Superior temporal gyrus (tissue), 1 donor: ENCODE data around the gene RPS6KL1.

Source experiments
- DNase-seq: peaks from one replicate; pipeline ENCODE4 v3.0.0-alpha.2; 2016; ENCODE audit errors: extremely low spot score

The RPS6KL1 gene

DNA sequence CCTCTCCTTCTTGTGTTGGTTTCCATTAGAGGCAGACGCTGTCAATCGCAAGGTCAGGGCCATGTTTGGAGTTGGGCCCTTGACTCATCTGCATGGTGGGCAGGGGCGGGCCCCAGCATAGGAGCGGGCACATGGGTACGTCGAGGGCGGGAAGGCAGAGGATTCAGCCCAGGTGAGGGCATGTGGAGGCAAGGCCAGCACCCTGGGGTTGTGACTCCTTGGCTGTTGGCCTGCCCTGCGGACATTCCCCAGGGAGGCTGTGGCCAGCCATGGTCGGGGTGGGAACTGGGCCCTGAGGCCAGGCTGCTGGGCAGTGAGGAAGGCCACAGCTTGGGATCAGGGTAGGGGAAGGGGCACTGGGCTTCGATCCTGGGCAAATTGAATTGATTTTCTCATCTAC, 10.3 kb downstream of the RPS6KL1 start:
- DNase-seq, result no peak

DNA sequence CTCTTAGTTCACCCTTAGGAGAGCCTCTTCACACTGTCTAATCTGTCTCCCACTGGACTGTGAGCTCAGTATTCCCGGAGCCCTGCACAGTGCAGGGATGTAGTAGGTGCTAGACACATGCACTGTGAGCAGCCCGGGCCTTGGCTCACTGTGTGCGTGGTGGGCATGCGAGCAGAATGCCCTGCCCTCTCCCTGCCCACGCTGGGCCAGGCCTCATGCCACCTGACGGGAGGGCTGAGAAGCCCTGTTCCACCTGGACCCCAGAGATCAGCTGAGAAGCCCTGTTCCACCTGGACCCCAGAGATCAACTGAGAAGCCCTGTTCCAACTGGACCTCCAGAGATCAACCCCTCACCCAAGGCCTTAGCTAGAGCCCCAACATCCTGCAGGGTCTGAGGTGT, 10.9 kb downstream of the RPS6KL1 start:
- DNase-seq, result no peak

DNA sequence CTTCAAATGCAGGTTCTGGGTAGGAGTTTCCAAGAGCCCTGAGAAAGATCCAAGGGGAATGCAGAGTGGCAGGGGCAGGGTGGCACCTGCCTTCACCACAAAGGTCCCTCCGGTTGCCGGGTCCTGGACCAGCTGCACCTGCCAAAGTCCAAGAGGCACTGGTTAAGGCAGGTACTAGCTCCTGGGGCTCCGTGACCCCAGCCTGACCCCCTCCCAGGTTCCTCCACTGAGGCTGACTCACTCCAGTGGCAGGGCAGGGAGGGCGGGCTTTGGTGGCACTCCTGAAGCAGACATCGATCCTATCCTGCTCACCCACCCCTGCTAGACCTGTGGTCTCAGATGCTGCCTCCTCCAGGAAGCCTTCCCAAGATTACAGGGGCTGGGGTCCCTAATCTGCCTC, 11.4 kb downstream of the RPS6KL1 start:
- DNase-seq, result no peak

DNA sequence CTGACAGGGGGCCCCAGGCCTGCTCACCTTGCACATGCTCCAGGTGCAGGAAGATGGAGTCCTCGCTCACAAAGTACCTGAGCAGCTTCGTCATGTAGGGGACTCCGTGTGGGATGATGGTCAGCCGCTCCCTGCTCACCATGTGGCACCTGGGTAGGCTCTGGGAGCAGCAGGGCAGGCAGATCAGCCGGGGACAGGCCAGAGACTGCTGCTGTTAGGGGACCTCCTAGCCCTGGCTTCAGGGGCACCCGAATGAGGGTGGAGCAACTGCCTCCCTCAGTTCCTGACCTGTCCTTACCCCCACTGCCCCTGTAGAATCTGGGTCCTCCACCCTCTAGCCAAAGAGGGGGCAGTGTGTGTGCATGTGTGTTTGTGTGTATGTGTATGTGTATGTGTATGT, 11.8 kb downstream of the RPS6KL1 start:
- no peak for DNase-seq

DNA sequence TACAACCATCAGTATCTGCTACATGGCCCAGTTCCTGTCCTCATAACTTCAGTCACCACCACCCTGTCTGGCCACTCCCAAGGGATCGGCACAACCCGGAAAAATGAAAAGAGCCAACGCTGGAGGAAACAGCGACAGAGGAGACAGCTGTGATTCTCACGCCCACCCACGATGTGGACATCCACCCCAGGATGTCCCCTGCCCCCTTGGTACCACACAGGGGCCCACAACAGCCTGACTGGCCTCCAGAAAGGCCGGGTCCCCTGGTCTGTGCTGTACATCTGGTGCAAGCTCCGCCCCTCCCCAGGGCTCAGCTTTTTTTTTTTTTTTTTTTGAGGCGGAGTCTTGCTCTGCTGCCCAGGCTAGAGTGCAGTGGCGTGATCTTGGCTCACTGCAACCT, 12.5 kb downstream of the RPS6KL1 start:
- no peak for DNase-seq

DNA sequence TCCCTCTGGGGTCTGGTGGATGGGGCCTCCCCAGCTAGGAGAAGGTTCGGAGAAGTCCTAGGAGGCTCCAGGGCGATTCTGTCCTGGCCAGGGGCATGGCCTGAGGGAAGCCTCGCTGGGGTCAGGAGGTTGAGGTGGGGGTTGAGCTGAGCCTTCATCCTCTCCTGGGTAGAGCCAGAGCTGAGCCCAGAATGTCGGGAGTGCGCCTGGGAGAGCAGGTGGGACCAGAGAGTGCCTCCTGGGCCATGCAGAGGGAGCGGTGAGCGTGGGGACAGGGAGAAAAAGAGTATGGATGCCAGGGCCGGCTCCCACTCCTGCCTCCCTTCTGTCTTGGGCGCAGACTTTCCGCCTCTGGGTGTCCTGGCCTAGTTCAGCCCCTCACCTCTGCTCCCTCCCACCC, 13.1 kb downstream of the RPS6KL1 start:
- DNase-seq, result no peak

DNA sequence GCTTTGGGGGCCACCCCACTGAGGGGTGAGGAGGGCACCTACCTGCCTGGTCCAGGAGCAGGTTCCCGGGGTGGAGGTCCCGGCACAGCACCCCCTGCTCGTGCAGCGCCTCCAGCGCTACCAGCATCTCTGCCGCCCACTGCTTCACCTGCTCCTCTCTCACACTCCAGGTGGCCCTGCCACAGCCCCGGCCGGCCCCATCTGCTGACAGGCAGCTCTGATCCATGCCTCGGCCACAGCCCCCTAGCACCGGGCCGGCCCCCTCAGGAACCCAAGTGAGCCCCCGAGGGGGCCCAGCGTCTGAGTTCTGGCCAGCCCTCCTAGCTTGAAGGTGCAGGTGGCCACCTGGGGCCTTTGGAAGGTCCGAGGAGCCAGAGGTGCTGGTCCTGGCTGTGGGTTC, 13.6 kb downstream of the RPS6KL1 start:
- no peak for DNase-seq

DNA sequence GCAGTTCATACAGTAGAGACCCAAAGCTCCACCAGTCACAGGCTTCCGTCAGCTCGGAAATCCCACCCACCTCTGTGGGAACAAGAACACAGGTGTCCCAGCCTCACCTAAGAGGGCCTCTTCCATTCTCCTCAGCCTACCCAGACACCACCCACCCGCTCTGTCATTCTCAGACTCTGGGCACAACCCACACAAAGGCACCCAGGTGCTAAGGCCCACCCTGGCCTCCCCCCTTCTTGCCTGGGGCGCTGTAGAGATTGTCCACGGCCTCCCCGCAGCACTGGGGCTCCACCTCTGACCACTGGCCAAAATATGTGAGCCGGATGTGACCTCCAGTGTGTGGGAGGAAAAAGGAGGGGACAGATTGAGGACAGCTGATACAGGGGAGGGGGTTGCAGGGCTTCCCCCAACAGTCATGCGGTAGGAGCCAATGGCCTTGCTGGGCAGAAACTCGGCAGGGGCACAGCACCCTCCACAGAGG, 14.2 kb downstream of the RPS6KL1 start:
- no peak for DNase-seq

DNA sequence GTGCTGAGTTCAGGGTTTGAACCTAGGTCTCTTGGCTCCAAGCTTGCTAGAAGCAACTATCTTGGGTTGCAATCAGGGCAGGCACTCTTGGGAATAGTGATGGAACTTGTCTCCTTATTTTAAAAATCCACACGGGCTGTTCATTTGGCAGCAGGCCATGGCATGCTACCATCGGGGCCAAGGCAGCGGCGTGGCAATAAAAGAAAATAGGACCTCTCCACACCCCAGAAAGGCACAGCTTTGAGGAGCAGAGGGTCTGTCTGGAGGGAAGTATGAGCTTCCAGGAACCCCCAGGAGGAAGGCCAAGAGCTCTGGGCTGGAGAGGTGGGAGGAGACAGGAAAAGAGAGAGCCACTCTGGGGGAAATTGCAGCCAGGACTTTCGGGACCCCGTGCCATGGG, 15.3 kb downstream of the RPS6KL1 start:
- DNase-seq, result no peak

DNA sequence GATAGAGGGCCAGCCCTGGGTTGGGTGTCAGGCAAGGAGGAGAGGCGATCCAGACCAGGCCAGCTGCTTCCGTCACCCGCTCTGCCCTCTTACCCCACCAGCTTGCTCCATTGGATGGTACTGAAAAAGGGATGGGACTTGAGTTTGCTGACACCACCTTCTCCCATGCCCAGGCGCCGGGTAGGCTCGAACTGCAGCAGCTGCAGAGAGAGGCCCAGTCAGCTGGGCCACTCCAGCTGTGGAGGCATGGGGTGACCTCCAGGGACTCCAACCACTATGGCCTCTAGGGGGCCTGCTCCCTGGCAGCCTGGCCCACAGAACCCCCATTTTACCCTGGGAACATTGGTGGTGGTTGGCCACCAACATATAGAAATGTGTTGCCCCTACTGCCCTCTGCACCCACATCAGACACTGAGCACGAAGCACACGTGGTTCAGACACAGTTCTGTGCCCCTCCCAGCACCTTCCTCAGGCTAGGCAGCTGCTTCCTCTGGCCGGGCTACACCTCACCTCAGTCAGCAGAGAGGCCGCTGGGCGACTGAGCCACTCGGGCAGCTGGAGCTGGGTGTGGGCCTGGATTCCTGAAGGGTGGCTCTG, 16.0 kb downstream of the RPS6KL1 start:
- no peak for DNase-seq

DNA sequence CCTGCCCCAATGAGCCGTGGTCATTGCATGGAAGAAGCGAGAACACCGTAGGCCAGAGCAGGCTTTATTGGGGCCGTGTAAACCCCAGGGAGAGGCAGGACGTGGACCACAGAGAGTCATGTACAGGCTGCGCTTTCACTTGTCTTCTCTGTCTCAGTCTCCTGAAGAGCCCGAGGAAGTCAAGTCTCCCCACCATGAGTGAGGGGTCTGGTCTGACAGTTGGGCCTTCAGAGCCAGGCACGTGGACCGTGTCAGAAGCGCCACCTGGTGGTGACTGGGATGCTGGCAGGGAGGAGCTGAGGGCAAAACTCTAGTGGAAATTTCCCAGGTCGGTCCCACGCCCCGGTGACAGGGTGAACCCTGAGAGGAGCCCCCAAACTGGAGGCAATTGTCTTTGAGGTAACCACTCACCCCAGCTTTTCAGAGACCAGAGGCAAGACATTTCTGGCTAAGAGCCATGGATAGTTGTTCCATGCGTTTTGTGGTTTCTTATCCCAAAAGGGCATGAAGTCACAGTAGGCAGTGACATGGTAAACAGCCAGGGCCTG, 17.4 kb downstream of the RPS6KL1 start:
- peak; percentile 82 for DNase-seq

DNA sequence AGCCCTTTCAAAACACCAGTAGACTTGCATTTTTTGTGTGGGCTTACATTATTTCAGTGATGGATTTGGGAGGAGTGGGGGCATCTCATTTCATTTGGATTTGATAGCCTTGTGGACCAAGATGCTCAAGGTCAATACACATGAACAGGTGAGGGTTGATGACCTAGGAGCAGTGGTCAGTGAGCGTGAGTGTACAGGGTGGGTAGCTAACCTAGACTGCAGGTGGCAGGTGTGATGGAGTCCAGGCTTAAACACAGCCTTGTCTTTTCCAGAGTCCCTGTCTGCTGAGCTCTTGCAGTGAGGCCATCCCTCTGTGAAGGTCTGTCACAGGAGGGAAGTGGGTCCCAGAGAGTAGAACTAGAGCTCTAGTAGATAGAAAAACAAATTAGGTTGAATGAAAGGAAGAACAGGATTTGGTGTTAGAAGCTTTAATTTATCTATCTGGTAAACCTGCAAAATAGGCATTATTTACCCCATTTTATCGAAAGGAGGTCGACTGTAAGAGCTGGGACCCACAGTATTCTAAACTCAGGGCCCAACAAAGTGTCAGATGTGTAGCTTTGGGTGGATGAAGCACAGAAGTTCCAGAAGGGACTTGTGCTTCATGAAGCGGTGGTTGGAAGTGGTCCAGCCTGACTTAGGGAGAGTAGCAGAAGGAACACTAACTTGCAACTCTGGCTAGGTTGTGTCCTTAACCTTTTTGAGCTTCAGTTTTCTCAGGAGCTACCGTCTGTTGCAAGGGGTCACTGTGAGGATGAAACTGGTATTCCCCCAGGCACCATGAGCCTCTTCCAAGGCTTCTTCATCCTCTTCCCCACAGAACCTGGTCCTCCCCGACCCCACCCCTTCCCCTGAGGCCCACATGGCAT, 18.2 kb downstream of the RPS6KL1 start:
- no peak for DNase-seq

DNA sequence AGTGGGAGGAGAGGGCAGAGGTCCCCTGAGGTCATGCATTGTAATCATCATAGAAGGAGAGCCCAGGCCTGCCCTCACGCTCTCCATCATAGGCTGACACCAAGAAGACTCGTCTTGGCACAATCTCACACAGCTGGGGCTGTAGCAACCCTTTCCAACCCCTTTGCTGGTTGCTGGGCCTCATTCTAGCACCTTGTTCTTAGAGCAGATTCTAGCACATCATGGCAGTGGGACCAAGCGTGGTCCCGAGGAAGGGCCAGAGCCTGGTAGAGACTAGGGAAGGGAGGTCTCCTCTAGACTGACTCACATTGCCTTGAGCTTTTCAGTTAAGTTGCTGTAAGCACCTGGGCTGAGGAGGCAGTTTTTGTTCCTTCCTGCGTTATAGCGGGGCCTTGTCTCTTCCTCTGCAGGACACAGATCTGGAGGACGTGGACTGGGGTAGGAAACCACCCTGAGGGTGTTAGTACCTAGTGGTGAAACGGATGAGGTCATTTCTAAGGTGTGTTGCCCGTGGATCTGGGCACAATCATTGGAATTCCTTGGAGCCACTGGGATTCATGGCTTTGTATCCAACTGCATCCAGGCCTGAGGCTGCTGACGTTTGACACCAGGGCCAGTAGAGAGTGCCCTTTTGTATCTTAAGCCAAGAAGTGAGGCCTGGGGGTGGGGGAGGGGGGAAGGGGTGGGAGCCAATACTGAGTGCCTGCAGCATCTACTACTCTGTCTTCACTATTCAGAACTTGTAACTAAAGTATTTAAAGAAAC, 19.9 kb downstream of the RPS6KL1 start:
- DNase-seq, result no peak

DNA sequence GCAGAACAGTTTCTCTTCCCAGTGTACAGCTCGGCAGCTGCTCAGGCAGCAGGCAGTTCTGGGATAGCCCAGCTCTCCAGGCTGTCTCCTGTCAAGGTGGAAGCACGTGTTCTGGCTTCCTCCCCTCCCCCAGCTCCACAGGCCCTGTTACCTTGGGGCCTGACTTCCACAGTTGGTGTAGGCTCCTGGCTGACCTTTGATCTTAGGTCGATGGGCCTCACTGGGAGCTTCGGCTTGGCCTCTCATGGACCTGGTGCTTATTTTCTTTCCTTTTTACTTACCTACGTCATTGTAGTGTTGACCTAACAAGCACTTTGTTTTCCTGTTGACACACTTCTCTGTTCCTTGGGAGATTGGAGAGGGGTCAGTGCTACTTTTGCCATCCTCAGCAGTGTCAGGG, 24.4 kb downstream of the RPS6KL1 start:
- DNase-seq, result no peak

DNA sequence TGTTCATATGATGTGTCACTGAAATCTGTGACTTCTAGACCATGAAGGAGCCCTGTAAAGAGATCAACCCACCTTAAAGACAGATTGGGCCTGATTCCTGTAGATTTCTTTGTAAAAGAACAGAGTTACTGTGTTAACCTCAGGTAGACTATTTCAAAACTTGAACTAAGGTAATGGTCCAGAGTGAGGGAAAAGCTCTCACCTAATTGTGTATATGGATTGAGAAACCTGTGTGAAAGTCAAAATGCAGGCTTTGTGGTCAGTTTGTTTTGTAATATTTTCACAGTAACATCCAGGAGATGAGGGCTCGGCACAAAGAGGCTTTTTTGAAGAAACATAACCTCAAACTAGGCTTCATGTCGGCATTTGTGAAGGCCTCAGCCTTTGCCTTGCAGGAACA, 25.0 kb downstream of the RPS6KL1 start:
- no peak for DNase-seq

DNA sequence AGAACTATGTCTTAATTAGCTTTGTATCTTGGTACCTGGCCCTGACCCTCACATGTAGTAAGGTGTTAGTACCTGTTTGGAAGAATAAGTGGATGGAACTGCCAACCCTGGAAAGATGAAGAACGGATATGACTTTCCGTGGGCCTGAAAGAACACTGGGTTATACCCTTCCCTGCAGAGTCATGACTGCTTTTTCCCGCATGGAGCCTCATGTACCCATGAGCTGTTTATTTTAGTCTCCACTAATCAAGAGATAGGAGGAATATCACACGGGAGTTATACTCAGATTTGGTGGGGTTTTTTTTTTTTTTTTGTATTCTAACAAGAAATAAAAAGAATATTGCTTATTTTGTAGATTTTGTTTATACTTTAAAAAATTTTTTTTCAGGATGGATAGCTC, 25.4 kb downstream of the RPS6KL1 start:
- no peak for DNase-seq

DNA sequence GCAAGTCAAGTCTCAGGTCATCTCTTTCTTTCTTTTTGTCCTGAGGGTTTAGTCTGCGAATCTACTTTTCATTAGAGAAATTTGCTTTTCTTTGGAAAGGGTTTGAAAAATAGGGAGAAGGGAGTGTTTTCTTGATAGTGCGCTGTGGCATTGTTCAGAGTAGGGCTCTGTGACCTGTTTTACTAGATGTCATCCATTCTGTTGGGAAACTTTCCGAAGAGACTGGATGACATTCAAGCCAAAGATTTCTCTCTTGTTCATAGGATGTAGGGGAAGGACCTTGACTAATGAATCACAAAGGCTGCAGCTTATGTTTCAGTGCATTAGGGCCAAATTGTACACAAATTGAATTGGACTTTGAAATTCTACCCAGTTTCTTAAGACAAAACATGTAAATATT, 26.7 kb downstream of the RPS6KL1 start:
- no peak for DNase-seq

DNA sequence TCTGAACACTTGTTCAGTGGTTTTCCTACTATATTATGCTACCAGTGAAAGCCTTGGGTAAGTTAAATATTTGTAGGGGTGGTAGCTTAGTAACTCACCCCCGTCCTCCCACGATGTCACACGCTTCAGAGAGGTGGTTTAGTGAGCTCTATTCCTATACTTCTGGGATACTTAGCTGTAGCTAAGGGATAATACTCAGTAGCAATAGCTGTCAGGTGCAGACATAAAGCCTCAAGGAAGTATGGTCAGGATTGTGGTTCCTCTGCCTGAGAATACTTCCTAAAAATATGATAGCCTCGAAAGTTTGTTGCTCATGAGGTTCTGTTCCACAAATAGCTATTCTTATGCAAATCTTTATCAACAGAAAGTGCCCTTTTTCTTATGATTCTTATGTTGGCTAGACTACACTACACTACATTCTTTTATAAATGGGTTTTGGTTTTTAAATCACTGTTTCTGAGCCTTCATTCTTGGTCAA, 29.4 kb downstream of the RPS6KL1 start:
- no peak for DNase-seq

DNA sequence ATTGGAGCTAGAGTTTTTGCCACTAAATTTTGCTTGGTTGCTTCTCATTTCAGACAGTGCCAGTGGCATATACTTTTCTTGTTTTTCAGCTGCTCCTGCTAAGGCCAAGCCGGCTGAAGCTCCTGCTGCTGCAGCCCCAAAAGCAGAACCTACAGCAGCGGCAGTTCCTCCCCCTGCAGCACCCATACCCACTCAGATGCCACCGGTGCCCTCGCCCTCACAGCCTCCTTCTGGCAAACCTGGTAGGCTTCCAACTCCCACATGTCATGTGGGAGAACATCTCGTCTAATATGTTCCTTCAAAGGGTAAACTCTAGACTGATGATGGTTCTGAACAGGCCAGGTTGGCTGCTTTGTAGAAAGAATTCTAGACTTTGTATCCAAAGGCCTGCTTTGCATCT, 30.3 kb downstream of the RPS6KL1 start:
- no peak for DNase-seq

DNA sequence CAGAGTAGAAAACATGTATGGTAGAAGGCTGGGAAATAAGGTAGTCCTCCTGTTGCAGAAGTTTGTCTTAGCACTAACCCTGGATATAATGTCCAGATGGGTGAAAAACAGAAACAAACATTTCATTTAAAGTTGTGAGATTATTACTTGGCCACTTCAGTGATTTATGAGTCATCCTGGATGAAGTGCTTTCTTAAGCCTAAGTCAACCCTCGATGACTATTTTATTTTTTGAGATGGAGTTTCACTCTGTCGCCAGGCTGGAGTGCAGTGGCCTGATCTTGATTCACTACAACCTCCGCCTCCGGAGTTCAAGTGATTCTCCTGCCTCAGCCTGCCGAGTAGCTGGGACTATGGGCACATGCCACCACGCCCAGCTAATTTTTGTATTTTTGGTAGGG, 31.2 kb downstream of the RPS6KL1 start:
- DNase-seq, result no peak

DNA sequence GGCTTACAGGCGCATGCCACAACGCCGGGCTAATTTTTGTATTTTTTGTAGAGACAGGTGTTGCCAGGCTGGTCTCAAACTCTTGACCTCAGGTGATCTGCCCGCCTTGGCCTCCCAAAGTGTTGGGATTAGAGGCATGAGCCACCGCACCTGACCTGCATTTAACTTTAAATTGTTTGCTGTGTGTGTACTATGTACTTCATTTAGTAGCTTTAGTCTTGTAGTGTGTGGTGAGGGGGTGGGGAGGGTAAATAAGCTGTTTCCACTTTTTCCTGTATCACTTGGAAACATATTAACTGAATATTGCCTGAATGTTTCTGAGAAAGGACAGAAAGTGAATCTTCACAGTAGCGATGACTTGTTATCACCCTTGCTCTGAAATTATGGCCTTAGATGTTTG, 32.8 kb downstream of the RPS6KL1 start:
- no peak for DNase-seq
